COLO668 (cell line): Measurements from ENCODE around the gene EPB42.
"Not testable (repeated sequence)": the region's sequence is repeated elsewhere in the genome, so short reads cannot be mapped to it uniquely, and the experiment has no call there.

Experiments used
- DNase-seq: peaks from one replicate; lab custom pipeline; 2025; ENCODE audit not compliant: unreplicated experiment; lab: John Stamatoyannopoulos, UW

The EPB42 gene

GRCh38 chr15:43187544-43188155 is 33.2 kb downstream of the EPB42 start:
- no peak for DNase-seq

- peak; percentile 42 for DNase-seq
These were observed 34.8 kb downstream of the EPB42 start for GRCh38 chr15:43186003-43186353.

- DNase-seq, result peak; percentile 93
These were observed 35.4 kb downstream of the EPB42 start, which contains the start of gene CCNDBP1 for GRCh38 chr15:43185157-43186002. TSS of gene CCNDBP1 (plus strand) at chr15:43185403. CDS start at chr15:43185499, 96 bp downstream.

- DNase-seq, result no peak
These were observed 36.3 kb downstream of the EPB42 start for GRCh38 chr15:43184407-43185124.

- DNase-seq, result no peak
These were observed 37.5 kb downstream of the EPB42 start for GRCh38 chr15:43183270-43183669.

GRCh38 chr15:43177147-43177546 is 43.7 kb downstream of the EPB42 start:
- DNase-seq, result not testable (repeated sequence)

GRCh38 chr15:43175656-43176309 is 45.0 kb downstream of the EPB42 start:
- not testable (repeated sequence) for DNase-seq

GRCh38 chr15:43169888-43170287 is 50.9 kb downstream of the EPB42 start:
- DNase-seq, result no peak

- DNase-seq, result no peak
These were observed 52.4 kb downstream of the EPB42 start for GRCh38 chr15:43168192-43169107.

GRCh38 chr15:43167261-43167660 is 53.6 kb downstream of the EPB42 start:
- DNase-seq, result not testable (repeated sequence)

- DNase-seq, result no peak
These were observed 55.0 kb downstream of the EPB42 start for GRCh38 chr15:43165801-43166325.

GRCh38 chr15:43153269-43153668 is 67.5 kb downstream of the EPB42 start:
- DNase-seq, result no peak

- DNase-seq, result no peak
These were observed 69.1 kb downstream of the EPB42 start for GRCh38 chr15:43151688-43152087.

- DNase-seq, result no peak
These were observed 70.5 kb downstream of the EPB42 start for GRCh38 chr15:43150191-43150929.
